ENCODE measurements around the gene CD248.

GRCh38 chr11:66331542-66332370 is 14.9 kb upstream of the CD248 start:
- TF ChIP-seq, protein P1, sequence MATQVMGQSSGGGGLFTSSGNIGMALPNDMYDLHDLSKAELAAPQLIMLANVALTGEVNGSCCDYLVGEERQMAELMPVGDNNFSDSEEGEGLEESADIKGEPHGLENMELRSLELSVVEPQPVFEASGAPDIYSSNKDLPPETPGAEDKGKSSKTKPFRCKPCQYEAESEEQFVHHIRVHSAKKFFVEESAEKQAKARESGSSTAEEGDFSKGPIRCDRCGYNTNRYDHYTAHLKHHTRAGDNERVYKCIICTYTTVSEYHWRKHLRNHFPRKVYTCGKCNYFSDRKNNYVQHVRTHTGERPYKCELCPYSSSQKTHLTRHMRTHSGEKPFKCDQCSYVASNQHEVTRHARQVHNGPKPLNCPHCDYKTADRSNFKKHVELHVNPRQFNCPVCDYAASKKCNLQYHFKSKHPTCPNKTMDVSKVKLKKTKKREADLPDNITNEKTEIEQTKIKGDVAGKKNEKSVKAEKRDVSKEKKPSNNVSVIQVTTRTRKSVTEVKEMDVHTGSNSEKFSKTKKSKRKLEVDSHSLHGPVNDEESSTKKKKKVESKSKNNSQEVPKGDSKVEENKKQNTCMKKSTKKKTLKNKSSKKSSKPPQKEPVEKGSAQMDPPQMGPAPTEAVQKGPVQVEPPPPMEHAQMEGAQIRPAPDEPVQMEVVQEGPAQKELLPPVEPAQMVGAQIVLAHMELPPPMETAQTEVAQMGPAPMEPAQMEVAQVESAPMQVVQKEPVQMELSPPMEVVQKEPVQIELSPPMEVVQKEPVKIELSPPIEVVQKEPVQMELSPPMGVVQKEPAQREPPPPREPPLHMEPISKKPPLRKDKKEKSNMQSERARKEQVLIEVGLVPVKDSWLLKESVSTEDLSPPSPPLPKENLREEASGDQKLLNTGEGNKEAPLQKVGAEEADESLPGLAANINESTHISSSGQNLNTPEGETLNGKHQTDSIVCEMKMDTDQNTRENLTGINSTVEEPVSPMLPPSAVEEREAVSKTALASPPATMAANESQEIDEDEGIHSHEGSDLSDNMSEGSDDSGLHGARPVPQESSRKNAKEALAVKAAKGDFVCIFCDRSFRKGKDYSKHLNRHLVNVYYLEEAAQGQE (IDR thresholded peaks at IDR 0.05; ENCODE audit: insufficient read depth in 1 of 2, low read depth in 2 of 2, low read length in 2 of 2) = no peak
- TF ChIP-seq SIN3A (IDR thresholded peaks at IDR 0.05; ENCODE audit: borderline replicate concordance, insufficient read depth, low read length) (no peak), TAF1 (IDR thresholded peaks at IDR 0.05; ENCODE audit: borderline replicate concordance, insufficient read depth, low read length) (no peak)

All from PFSK-1 (cell line).